HG02884 (cell line): Measurements from ENCODE around the gene MT1E.
"Not testable (repeated sequence)": the region's sequence is repeated elsewhere in the genome, so short reads cannot be mapped to it uniquely, and the experiment has no call there.

Experiments
- ATAC-seq: cut with Tn5 transposase; IDR thresholded peaks from one replicate; pipeline ENCODE4 v1.9.1; 2021; ENCODE audit warnings: mild to moderate bottlenecking, moderate library complexity; ENCODE audit not compliant: unreplicated experiment

MT1E gene

GRCh38 chr16:56606476-56607108 is 19.0 kb upstream of the MT1E start:
- ATAC-seq = no peak

GRCh38 chr16:56607109-56607618 is 18.4 kb upstream of the MT1E start:
- ATAC-seq = no peak

GRCh38 chr16:56607675-56608042 is 17.9 kb upstream of the MT1E start:
- ATAC-seq = no peak

- ATAC-seq = peak; percentile 87
These were observed 17.3 kb upstream of the MT1E start, which contains the start of gene MT2A for GRCh38 chr16:56608043-56608875. TSS of gene MT2A (plus strand) at chr16:56608584. CDS start at chr16:56608656, 72 bp downstream.

- no peak for ATAC-seq
These were observed 16.6 kb upstream of the MT1E start for GRCh38 chr16:56608876-56609462.

GRCh38 chr16:56609463-56609921 is 16.1 kb upstream of the MT1E start:
- ATAC-seq = peak; percentile 39

GRCh38 chr16:56610017-56610608 is 15.5 kb upstream of the MT1E start:
- no peak for ATAC-seq

GRCh38 chr16:56610609-56611111 is 14.9 kb upstream of the MT1E start:
- no peak for ATAC-seq

- no peak for ATAC-seq
These were observed 14.2 kb upstream of the MT1E start for GRCh38 chr16:56611281-56611833.

GRCh38 chr16:56613706-56614105 is 11.9 kb upstream of the MT1E start:
- no peak for ATAC-seq

- ATAC-seq = no peak
These were observed 11.0 kb upstream of the MT1E start for GRCh38 chr16:56614549-56614991.

GRCh38 chr16:56615353-56615752 is 10.2 kb upstream of the MT1E start:
- ATAC-seq = no peak

GRCh38 chr16:56616608-56617211 is 8.9 kb upstream of the MT1E start:
- ATAC-seq = no peak

- no peak for ATAC-seq
These were observed 8.1 kb upstream of the MT1E start for GRCh38 chr16:56617212-56618085.

GRCh38 chr16:56618138-56618537 is 7.4 kb upstream of the MT1E start:
- ATAC-seq = no peak

GRCh38 chr16:56620339-56620897 is 5.2 kb upstream of the MT1E start:
- ATAC-seq = no peak

GRCh38 chr16:56621665-56622445 is 3.7 kb upstream of the MT1E start:
- not testable (repeated sequence) for ATAC-seq

- ATAC-seq = not testable (repeated sequence)
These were observed 2.4 kb upstream of the MT1E start for GRCh38 chr16:56623184-56623583.
